COLO668 (cell line): ENCODE measurements around the gene CFAP97D2.
"Not testable (repeated sequence)": the region's sequence is repeated elsewhere in the genome, so short reads cannot be mapped to it uniquely, and the experiment has no call there.

ENCODE experiments used
- DNase-seq: peaks from one replicate; lab custom pipeline; 2025; ENCODE audit not compliant: unreplicated experiment; lab: John Stamatoyannopoulos, UW

The CFAP97D2 gene

GRCh38 chr13:114155926-114156883 is 22.9 kb upstream of the CFAP97D2 start:
- no peak for DNase-seq

GRCh38 chr13:114157869-114158495 is 21.1 kb upstream of the CFAP97D2 start:
- no peak for DNase-seq

- DNase-seq, result not testable (repeated sequence)
Observed at GRCh38 chr13:114158869-114159666, 20.0 kb upstream of the CFAP97D2 start.

- DNase-seq, result no peak
Observed at GRCh38 chr13:114161028-114161556, 18.0 kb upstream of the CFAP97D2 start.

GRCh38 chr13:114161644-114162532 is 17.2 kb upstream of the CFAP97D2 start:
- no peak for DNase-seq

- no peak for DNase-seq
Observed at GRCh38 chr13:114162533-114162922, 16.5 kb upstream of the CFAP97D2 start.

- DNase-seq, result no peak
Observed at GRCh38 chr13:114164053-114164452, 15.0 kb upstream of the CFAP97D2 start.

- DNase-seq, result no peak
Observed at GRCh38 chr13:114164681-114165429, 14.2 kb upstream of the CFAP97D2 start.

- no peak for DNase-seq
Observed at GRCh38 chr13:114166381-114167131, 12.5 kb upstream of the CFAP97D2 start.

- no peak for DNase-seq
Observed at GRCh38 chr13:114167426-114167825, 11.6 kb upstream of the CFAP97D2 start.

GRCh38 chr13:114167885-114168284 is 11.2 kb upstream of the CFAP97D2 start:
- DNase-seq, result no peak

GRCh38 chr13:114173272-114173671 is 5.8 kb upstream of the CFAP97D2 start:
- no peak for DNase-seq

GRCh38 chr13:114173745-114174144 is 5.3 kb upstream of the CFAP97D2 start:
- no peak for DNase-seq

GRCh38 chr13:114174529-114174961 is 4.5 kb upstream of the CFAP97D2 start:
- no peak for DNase-seq

GRCh38 chr13:114176359-114176902 is 2.6 kb upstream of the CFAP97D2 start:
- DNase-seq, result not testable (repeated sequence)

- DNase-seq, result no peak
Observed at GRCh38 chr13:114177245-114178010, 1.6 kb upstream of the CFAP97D2 start.

GRCh38 chr13:114185182-114185971 is 6.3 kb downstream of the CFAP97D2 start:
- no peak for DNase-seq
